Esophagus (tissue), 2 donors: Measurements from ENCODE around the gene PPP1R14D. TPM values are rescaled to one million over a fixed set of nuclear protein-coding genes. Genes with fewer than 3 reads are reported as not detected.
A peak's percentile ranks its signal among the peaks of the same experiment; 100 is the strongest.

Experiments used
- H3K27ac ChIP-seq, 2 donors: one replicate each; pipeline ENCODE4 v1.5.1; 2013; ENCODE audit warnings: low read depth in 2 of 2, mild to moderate bottlenecking in 2 of 2, inconsistent platforms in 1 of 2, low read length in 1 of 2, moderate library complexity in 1 of 2
- H3K27me3 ChIP-seq, 2 donors: one replicate each; pipeline ENCODE4 v1.6.1; 2013; ENCODE audit warnings: low read length in 2 of 2, control low read depth in 1 of 2, mild to moderate bottlenecking in 1 of 2; ENCODE audit not compliant: insufficient read depth in 2 of 2, control insufficient read depth in 1 of 2
- H3K36me3 ChIP-seq, 2 donors: one replicate each; pipeline ENCODE4 v1.6.1; 2013; ENCODE audit warnings: low read length in 1 of 2; ENCODE audit not compliant: control insufficient read depth in 2 of 2, insufficient read depth in 2 of 2
- H3K4me1 ChIP-seq, 2 donors: one replicate each; pipeline ENCODE4 v1.6.1; 2013; ENCODE audit warnings: low read length in 1 of 2; ENCODE audit not compliant: control insufficient read depth in 2 of 2, insufficient read depth in 2 of 2
- H3K4me3 ChIP-seq, 2 donors: one replicate each; pipeline ENCODE4 v1.5.1; 2013; ENCODE audit warnings: low read length in 2 of 2, mild to moderate bottlenecking in 2 of 2, low read depth in 1 of 2, moderate library complexity in 1 of 2
- H3K9me3 ChIP-seq, 2 donors: one replicate each; pipeline ENCODE4 v1.6.1; 2013; ENCODE audit warnings: mild to moderate bottlenecking in 2 of 2, low read depth in 1 of 2, low read length in 1 of 2, moderate library complexity in 1 of 2; ENCODE audit not compliant: control insufficient read depth in 2 of 2, insufficient read depth in 1 of 2
- WGBS, 2 donors: extraction: QIAGEN DNeasy Blood & Tissue Kit; methylation state at CpG; one replicate each; pipeline ENCODE4 v1.1.7; 2013; 5-methylcytosine and 5-hydroxymethylcytosine counted together
- polyA plus RNA-seq, 2 donors: library from polyadenylated mRNA; stranded (reverse); fragments of 200-250 nt; gene quantifications; one replicate each; pipeline ENCODE4 v1.2.3, GENCODE V29; 2013
- donor health status: healthy with polysubstance abuse.
- donor health status: Bipolar disorder and iron deficiency.

The PPP1R14D gene
- under 1 TPM; 0.21 to 0.37 TPM for polyA plus RNA-seq

DNA sequence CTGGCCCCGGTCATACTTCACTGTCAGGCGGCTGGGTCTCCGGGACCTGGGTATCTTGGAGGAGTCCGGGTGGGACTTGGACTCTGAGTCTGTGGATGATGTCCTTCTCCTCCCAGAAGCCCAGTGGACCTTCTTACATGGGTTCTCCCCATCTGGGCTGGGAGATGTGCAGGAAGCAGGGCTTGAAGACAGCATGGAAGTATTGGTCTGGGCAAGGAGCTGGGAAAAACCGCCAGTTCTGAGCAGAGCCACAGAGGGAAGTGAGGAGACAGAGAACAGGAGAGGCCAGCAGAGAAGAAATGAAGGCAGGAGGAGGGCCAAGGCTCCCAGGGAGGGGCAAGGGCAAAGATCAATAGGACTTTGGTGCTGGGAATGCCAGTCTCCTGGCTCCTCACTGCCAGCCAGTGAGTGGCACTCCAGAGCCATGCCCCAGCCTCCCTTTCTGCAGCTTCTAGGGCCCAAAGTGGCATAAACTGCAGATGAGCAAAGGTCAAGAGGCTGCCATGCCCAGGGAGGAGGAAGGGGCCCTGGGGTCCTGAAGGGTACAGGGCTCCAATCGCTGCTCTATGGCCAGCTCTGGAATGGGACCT is at the start of gene PPP1R14D:
Gene PPP1R14D, minus strand, starts transcription at position 262 of the 590 bp plus-strand sequence. Its CDS starts 67 bp downstream, at position 195.
- Histone ChIP-seq H3K4me3 (no peak within 1 kb of the TSS), H3K9me3 (no peaks in the 10 kb centered on the region), H3K36me3 (no peaks in the 10 kb centered on the region), H3K27ac (no peak within 1 kb of the TSS), H3K27me3 (no peaks in the 10 kb centered on the region), H3K4me1 (no peaks in the 10 kb centered on the region)
- WGBS, 2 donors, result 89 to 91% methylated on average over 6 of the region's 6 CpGs

GRCh38 chr15:40877694-40878093 is 49.2 kb upstream of the PPP1R14D start:
- H3K4me3 ChIP-seq, result no peak overlapping the region
- no peaks in the 10 kb centered on the region for H3K27me3 ChIP-seq
- WGBS, 2 donors, result 51 to 64% methylated on average over 2 of the region's 2 CpGs
- peaks cover 0 to 3% of the 10 kb centered on the region in 2 donors for H3K9me3 ChIP-seq
- H3K4me1 ChIP-seq, result peaks cover 0 to 3% of the 10 kb centered on the region in 2 donors
- H3K27ac ChIP-seq, result peak overlapping the region; percentile 8 to 50
- H3K36me3 ChIP-seq, result no peaks in the 10 kb centered on the region

DNA sequence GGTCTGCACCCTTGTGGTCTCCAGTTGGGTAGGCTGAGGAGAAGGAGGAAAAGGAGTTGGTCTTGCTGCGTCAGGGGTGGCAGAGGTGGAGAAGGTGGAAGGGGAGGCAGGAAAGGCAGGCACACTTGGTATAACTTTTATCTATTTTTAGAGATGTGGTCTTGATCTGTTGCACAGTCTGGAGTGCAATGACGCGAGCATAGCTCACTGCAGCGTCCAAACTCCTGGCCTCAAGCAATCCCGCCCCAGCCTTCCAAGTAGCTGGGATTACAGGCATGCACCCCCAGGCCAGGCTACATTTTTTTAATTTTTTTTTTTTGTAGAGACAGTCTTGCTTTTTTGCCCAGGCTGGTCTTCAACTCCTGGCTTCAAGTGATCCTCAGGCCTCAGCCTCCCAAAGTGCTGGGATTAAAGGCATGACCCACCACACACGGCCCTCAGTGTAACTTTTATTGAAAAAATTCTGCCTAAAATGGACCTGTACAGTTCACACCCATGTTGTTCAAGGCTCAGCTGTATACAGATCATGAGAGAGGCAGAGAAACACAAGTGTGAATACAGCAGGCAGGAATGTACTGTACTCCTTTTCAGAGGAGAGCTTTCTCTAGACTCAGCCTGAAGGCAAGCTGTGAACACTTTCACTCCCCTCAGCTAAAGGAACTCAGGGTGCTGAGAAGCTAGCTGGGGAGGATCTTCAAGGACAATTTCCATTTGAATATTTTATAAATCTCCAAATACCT is 47.7 kb upstream of the PPP1R14D start:
- H3K36me3 ChIP-seq, result no peaks in the 10 kb centered on the region
- H3K27me3 ChIP-seq, result no peaks in the 10 kb centered on the region
- H3K4me3 ChIP-seq, result no peak overlapping the region
- peak overlapping the region; percentile 43 to 70 for H3K27ac ChIP-seq
- no peaks in the 10 kb centered on the region for H3K9me3 ChIP-seq
- H3K4me1 ChIP-seq, result peaks cover 0 to 3% of the 10 kb centered on the region in 2 donors
- WGBS, 2 donors, result 75 to 79% methylated on average over 6 of the region's 6 CpGs

DNA sequence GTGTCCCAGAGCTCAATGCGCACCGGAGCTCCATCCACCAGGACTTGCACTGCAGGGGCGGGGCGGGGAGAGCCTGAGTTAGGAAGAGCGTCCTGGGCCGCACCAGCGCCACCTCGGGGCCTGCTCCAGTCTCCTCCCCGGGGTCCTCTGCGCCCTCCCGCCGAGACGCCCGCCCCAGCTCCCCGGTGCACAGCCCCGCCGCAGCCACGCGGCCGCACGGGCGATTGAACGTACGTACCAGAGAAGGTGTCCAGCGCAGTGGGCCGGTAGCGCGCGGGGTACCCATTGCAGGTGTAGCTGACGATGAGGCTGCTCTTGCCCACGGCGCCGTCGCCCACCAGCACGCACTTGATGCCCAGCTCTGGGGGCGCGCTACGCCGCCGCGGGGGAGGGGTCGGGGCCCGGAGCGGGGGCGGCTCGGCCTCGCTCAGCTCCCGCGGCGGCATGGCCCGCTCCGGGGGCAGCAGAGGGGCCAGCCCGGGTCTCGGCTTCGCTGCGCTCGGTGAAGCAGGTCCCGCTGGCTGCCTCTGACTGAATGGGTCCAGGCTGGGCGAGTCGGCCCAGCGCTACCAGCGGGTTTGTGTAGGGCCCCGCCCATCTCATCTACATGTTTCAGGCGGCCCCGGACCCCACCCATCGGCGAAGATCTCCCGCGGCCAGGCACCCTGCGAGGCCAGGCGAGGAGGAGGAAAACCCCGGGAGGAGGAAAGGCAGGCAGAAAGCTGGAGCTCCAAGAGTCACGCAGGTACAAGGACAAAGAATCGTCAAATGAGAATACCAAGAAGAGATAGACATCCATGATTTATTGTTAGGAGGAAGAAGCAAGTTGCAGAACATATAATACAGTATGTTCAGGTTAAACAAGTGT is 45.4 kb upstream of the PPP1R14D start, which contains the start of gene RHOV:
Gene RHOV, minus strand, starts transcription at position 541 of the 868 bp plus-strand sequence. Its CDS starts 95 bp downstream, at position 446.
- no peaks in the 10 kb centered on the region for H3K9me3 ChIP-seq
- H3K27me3 ChIP-seq, result no peaks in the 10 kb centered on the region
- no peaks in the 10 kb centered on the region for H3K36me3 ChIP-seq
- peaks cover 0 to 3% of the 10 kb centered on the region in 2 donors for H3K4me1 ChIP-seq
- H3K4me3 ChIP-seq, result peak within 1 kb of the TSS; percentile 77 to 82
- peak within 1 kb of the TSS; percentile 96 to 97 for H3K27ac ChIP-seq
- 0 to 1% methylated on average over 66 to 74 of the region's 74 CpGs for WGBS, 2 donors

DNA sequence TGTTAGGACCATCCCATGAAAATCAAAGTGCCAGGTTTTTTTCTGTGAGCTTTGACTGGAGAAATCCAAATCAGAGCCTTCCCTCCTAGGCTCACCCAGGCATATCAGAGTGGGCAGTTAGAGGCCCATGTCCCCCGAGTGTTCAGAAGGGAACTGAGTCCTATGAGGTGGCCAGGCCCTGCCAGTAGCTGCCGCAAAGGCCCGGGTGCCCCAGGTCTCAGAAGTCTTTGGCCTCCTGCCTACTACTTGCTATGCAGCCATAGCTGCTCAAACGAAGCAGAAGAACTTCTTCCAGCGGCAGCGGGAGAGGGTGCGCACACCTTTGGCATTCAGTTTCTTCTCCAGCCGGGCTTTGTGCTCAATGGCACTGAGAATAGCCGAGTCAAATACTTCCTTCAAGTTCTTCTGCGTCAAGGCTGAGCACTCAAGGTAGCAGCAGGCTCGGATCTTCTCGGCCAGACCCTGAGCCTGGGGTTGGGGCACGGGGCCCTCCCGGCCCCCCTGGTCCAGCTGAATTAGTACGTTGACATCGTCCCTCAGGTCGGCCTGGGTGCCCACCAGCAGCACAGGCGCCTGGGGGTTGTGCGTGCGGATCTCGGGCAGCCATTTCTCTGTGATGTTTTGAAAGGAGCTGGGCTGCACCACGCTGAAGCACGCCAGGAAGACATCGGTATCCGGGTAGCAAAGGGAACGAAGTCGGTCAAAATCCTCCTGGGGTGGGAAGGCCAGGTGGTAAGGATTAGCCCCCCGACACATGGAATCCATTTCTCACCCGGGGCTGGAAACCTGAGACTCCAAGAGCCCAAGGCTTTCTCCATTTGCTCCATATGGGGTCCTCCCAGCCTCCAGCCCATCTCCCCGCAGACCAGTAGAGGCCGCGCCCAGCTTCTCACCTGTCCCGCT is 44.5 kb upstream of the PPP1R14D start:
- Histone ChIP-seq H3K4me3 (peak overlapping the region; percentile 77 to 82), H3K9me3 (no peaks in the 10 kb centered on the region)

GRCh38 chr15:40871749-40872617 is 43.5 kb upstream of the PPP1R14D start:
- H3K27ac ChIP-seq, result peak overlapping the region; percentile 96 to 97
- H3K27me3 ChIP-seq, result no peaks in the 10 kb centered on the region
- no peaks in the 10 kb centered on the region for H3K9me3 ChIP-seq
- H3K4me3 ChIP-seq, result peak overlapping the region; percentile 77 to 82
- WGBS, 2 donors, result 53 to 56% methylated on average over 13 of the region's 13 CpGs
- no peaks in the 10 kb centered on the region for H3K36me3 ChIP-seq
- H3K4me1 ChIP-seq, result peaks cover 0 to 3% of the 10 kb centered on the region in 2 donors

More for the DNA sequence above, 44.5 kb upstream of the PPP1R14D start:
- Histone ChIP-seq H3K27me3 (no peaks in the 10 kb centered on the region), H3K4me1 (peaks cover 0 to 3% of the 10 kb centered on the region in 2 donors), H3K27ac (peak overlapping the region; percentile 96 to 97), H3K36me3 (no peaks in the 10 kb centered on the region)
- WGBS, 2 donors, result 45 to 54% methylated on average over 33 of the region's 33 CpGs

DNA sequence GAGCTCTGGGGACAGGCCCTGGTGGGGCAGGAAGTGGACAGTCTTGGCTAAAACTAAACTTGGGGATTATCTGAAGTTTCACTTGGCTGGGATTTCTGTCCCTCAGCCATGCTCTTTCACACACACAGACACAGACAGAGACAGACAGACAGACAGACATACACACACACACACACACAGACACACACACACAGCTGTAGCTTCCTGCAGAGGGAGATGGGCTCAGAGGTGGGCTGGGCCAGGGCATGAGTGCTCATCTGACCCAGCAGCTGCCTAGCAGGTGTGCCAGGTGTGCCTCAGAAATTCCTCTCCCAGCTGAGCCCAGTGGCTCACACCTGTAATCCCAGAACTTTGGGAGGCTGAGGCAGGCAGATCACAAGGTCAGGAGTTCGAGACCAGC is 42.2 kb upstream of the PPP1R14D start:
- no peak overlapping the region for H3K4me3 ChIP-seq
- WGBS, 2 donors, result 82% methylated on average over 1 of the region's 1 CpG
- no peaks in the 10 kb centered on the region for H3K27me3 ChIP-seq
- H3K9me3 ChIP-seq, result no peaks in the 10 kb centered on the region
- H3K27ac ChIP-seq, result peak overlapping the region; percentile 96 to 97
- no peaks in the 10 kb centered on the region for H3K4me1 ChIP-seq
- no peaks in the 10 kb centered on the region for H3K36me3 ChIP-seq

DNA sequence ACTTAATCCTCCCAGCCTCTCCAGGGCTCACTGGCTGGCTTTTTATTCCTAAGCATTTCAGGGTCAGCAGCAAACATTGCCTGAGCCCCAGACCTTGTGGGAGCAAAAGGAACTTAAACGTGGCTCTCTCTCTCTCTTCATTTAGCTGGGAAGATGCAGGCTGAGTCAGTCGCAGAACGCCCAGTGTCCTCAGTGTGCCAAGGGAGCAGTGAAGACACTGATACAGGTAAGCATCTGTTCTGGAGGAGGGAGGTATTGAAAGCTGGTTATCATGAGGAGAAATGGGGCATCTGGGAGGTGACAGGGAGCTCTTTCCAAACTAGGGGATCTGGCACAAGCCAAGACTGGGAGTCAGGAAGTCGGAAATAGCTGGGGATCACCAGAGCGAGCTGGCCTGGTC is 41.2 kb upstream of the PPP1R14D start:
- 61 to 72% methylated on average over 5 of the region's 5 CpGs for WGBS, 2 donors

More for the DNA sequence above, 41.2 kb upstream of the PPP1R14D start:
- Histone ChIP-seq H3K9me3 (no peaks in the 10 kb centered on the region), H3K4me3 (no peak overlapping the region), H3K4me1 (peaks cover 2 to 5% of the 10 kb centered on the region in 2 donors), H3K27ac (peak overlapping the region; percentile 96 to 97), H3K27me3 (no peaks in the 10 kb centered on the region), H3K36me3 (no peaks in the 10 kb centered on the region)
